Kidney tubule cell (primary cell): Measurements from ENCODE around the gene SRRM4.
"Not testable (repeated sequence)": the region's sequence is repeated elsewhere in the genome, so short reads cannot be mapped to it uniquely, and the experiment has no call there.

ENCODE experiments used
- DNase-seq: peaks from one replicate; pipeline ENCODE4 v3.0.0-alpha.2; 2018; ENCODE audit warnings: low spot score

The SRRM4 gene

GRCh38 chr12:118981285-118982211 lies at the start of gene SRRM4:
SRRM4 (plus strand) TSS chr12:118981541; CDS start chr12:118981883, 342 bp downstream.
- DNase-seq = no peak

- no peak for DNase-seq
Observed at GRCh38 chr12:118946256-118946655, 35.1 kb upstream of the SRRM4 start.

- DNase-seq = no peak
Observed at GRCh38 chr12:118958520-118958919, 22.8 kb upstream of the SRRM4 start.

- no peak for DNase-seq
Observed at GRCh38 chr12:118959348-118959747, 22.0 kb upstream of the SRRM4 start.

- DNase-seq = no peak
Observed at GRCh38 chr12:118959985-118960560, 21.3 kb upstream of the SRRM4 start.

- no peak for DNase-seq
Observed at GRCh38 chr12:118960865-118961264, 20.5 kb upstream of the SRRM4 start.

- DNase-seq = no peak
Observed at GRCh38 chr12:118964988-118965387, 16.4 kb upstream of the SRRM4 start.

GRCh38 chr12:118970856-118971255 lies 10.5 kb upstream of the SRRM4 start:
- no peak for DNase-seq

- no peak for DNase-seq
Observed at GRCh38 chr12:118972982-118973381, 8.4 kb upstream of the SRRM4 start.

- peak; percentile 60 for DNase-seq
Observed at GRCh38 chr12:118979763-118980406, 1.5 kb upstream of the SRRM4 start.

- no peak for DNase-seq
Observed at GRCh38 chr12:118980407-118981014, 830 bp upstream of the SRRM4 start.

- no peak for DNase-seq
Observed at GRCh38 chr12:118982302-118982701, 961 bp downstream of the SRRM4 start.

- no peak for DNase-seq
Observed at GRCh38 chr12:118982984-118983761, 1.8 kb downstream of the SRRM4 start.

- no peak for DNase-seq
Observed at GRCh38 chr12:118984161-118984943, 3.0 kb downstream of the SRRM4 start.

GRCh38 chr12:118986050-118986449 lies 4.7 kb downstream of the SRRM4 start:
- DNase-seq = no peak

GRCh38 chr12:118999107-118999506 lies 17.8 kb downstream of the SRRM4 start:
- DNase-seq = no peak

GRCh38 chr12:119005085-119005484 lies 23.7 kb downstream of the SRRM4 start:
- no peak for DNase-seq

GRCh38 chr12:119005913-119006312 lies 24.6 kb downstream of the SRRM4 start:
- no peak for DNase-seq

GRCh38 chr12:119006746-119007145 lies 25.4 kb downstream of the SRRM4 start:
- DNase-seq = no peak

- not testable (repeated sequence) for DNase-seq
Observed at GRCh38 chr12:119008273-119008672, 26.9 kb downstream of the SRRM4 start.

- no peak for DNase-seq
Observed at GRCh38 chr12:119008691-119009221, 27.4 kb downstream of the SRRM4 start.
